Measurements from ENCODE around the gene RPS14.

The RPS14 gene

DNA sequence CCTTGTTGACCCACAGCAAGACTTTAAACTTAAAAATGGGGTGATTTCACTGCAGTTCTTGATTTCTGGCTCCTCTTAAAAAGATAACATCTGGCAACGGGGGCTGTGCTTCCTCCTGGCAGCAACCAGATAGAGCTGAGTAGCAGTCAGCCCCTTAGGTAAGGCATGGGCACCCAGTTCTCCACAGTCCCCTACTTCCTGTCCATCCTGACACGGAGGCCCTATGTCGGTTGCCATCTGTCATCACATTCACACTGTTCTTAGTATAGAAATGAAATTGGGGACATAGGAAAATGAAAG, 48.5 kb downstream of the RPS14 start:
- DNase-seq (ENCODE audit: low read depth, low spot score), result no peak

DNA sequence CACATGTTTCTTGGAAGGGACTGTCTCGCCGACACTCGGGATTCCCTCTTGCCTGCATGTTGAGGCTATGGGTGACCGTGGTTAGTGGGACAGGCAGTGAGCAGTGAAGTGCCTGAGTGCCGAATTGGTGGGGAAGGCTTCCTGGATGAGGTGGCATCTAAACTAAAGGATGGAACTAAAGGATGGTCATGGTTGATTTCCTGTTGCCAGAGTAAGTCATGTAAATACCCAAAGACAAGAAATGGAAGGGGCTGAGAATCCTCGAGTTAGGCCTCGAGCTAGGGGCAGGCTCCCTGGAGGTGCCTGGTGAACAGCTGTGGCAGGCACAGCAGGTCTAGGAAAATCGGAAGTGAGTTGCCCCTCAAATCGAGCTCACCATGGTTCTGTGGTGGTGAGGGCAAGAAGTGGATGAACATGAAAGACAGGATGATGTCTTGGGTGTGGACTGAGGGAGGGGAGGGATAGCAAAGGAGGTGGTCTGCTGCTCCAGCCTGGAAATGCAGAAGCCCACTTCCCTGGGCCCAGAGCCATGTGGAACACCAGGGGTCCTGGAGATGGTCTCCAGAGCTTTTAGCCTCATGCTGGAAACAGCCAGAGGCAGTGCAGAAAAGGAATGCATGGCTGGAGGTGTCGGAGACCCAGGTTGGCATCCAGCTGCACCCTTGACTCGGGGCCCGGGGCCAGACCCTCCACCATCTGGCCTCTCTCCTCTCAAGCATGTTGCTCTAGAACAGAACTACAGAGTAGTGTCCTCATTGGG, 49.0 kb downstream of the RPS14 start:
- no peak for DNase-seq (ENCODE audit: low read depth, low spot score)

DNA sequence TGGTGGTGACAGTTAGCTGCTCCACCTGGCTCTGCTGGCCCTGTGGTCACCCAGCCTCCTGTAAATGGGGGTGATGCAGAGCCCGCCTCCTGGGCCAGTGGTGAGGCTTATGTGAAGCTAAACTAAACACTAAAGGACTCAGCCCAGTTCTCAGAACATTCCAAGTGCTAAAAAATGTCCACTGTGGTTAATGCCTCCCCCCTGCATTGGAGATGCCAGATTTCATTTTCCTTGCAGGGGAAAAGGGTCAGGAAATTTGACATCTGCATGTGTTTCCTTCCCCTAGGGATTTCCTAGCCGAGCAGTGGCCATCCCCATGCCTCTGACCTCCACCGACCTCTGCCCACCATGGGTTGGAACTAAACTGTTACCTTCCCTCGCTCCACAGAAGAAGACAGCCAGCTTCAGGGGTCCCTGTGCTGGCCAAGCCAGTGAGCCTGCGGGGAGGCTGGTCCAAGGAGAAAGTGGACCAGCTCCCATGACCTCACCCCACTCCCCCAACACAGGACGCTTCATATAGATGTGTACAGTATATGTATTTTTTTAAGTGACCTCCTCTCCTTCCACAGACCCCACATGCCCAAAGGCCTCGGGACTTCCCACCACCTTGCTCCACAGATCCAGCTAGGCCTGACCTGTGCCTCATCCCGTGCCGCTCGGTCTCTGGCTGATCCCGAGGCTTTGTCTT, 49.9 kb downstream of the RPS14 start:
- DNase-seq (ENCODE audit: low read depth, low spot score), result no peak

DNA sequence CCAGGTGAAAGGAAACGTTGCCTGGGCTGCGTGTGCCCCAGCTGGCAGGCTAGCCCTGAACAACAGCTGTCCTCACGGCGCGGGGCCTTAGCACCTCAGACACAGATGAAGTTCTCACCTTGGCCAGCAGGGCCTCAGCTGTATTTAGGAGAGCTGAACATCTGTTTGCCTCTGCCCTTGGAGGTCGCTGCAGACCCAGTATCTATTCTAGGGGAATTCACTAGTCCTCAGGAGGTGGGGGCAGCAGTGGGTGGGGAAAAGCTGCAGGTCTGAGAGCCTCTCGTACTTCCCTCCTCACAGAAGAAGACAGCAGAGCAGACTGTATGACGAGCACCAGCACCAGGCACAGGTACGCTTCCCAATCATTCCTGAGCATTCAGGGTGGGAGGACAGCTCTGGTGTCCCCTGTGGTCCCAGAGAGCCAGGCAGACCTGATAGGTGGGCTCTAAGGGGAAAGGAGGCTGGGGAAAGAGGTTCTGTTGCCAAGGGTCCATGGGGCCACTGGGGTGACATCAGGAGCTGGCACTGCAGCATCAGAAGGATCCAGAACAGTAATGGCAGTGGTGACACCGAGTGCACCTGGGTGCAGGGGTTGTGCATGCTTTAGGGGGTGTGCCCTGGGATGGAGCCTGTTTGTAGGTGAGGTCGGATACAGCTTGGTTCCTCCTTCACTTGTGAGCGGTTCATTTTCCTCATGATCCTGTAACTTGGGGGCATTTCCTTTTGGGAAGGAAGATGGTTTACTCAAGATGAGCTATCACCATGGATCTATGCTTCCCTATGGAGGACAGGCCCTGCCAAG, 50.6 kb downstream of the RPS14 start:
- DNase-seq (ENCODE audit: low read depth, low spot score), result no peak

DNA sequence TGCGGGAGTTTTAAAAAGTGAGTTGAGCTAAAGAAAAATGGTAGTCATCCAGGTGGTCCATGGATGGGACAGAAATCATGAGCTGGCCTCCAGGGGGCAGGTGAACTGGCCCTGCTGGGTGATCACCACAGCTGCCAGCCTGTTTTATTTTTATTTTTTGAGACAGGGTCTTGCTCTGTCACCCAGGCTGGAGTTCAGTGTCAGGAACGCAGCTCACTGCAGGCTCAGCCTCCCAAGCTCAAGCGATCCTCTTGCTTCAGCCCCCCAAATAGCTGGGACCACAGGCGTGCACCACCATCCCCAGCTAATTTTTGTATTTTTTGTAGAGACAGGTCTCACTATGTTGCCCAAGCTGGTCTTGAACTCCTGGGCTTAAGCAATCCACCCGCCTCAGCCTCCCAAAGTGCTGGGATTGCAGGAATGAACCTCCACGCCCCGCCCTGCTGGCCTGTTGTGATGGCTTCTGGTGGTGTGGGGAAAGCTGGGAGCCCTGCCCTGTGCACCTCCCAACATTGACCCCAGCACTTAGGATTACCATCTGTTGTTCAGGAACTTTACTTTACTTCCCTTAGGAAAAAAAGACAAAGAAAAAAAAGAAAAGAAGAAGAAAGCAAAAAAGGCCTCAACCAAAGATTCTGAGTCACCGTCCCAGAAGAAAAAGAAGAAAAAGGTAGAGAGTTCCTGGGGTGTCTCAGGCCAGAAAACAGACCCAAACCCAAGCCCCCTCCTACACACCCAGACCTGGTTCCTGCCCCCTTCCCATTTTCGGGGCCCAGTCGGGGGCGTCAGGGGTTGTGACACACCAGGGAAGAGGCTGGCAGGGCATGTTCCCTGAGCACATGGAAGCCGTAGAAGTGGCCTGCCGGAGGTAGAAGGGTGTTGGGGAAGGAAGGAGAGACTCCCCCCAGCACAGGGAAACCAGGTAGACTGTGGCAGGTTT, 51.5 kb downstream of the RPS14 start:
- no peak for DNase-seq (ENCODE audit: low read depth, low spot score)

DNA sequence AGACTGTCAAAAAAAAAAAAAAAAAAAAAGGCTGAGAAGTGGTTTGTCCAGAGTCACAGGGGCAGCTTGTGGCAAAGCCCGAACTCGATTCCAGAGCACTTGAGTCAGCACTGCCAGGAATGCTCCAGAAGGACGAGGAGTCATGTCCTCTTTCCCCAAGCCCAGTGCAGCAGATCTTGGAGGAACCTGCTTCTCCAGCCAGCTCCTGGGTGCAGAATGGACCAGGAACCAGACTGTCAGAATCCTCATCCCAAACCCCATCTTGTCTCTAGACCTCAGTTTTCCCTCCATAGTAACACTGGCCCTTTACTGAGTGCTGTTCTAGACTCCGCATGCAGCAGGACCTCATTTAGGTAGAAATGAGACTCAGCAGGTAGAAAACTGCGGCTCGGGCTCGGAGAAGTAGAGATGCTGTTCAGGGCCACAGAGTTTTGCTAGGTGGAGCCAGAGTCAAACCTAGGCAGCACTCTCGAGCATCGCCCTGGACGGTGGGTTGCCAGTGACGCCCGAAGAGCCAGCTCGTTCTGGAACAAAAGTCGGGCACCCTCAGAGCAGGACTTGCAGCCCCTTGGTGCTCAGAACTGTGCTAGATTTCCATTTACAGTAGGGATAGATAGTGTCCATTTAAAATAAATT, 52.3 kb downstream of the RPS14 start:
- DNase-seq (ENCODE audit: low read depth, low spot score), result no peak

DNA sequence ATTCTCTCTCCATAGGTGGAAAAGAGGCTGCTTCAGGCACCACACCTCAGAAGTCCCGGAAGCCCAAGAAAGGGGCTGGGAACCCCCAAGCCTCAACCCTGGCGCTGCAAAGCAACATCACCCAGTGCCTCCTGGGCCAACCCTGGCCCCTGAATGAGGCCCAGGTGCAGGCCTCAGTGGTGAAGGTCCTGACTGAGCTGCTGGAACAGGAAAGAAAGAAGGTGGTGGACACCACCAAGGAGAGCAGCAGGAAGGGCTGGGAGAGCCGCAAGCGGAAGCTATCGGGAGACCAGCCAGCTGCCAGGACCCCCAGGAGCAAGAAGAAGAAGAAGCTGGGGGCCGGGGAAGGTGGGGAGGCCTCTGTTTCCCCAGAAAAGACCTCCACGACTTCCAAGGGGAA, 53.3 kb downstream of the RPS14 start:
- DNase-seq (ENCODE audit: low read depth, low spot score), result no peak

DNA sequence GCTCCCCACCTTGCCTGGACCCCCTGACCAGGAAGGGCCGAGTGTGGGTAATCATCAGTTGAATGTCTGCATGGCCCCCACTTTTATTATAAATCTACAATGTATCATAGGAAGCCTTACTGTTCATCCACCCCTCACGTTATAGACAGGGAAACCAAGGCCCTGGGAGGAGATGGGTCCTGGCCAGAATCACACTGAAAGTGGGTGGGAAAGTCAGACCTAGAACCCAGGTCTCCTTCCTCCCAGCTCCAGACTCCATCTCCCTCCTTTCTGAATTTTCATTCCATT, 53.9 kb downstream of the RPS14 start:
- no peak for DNase-seq (ENCODE audit: low read depth, low spot score)

DNA sequence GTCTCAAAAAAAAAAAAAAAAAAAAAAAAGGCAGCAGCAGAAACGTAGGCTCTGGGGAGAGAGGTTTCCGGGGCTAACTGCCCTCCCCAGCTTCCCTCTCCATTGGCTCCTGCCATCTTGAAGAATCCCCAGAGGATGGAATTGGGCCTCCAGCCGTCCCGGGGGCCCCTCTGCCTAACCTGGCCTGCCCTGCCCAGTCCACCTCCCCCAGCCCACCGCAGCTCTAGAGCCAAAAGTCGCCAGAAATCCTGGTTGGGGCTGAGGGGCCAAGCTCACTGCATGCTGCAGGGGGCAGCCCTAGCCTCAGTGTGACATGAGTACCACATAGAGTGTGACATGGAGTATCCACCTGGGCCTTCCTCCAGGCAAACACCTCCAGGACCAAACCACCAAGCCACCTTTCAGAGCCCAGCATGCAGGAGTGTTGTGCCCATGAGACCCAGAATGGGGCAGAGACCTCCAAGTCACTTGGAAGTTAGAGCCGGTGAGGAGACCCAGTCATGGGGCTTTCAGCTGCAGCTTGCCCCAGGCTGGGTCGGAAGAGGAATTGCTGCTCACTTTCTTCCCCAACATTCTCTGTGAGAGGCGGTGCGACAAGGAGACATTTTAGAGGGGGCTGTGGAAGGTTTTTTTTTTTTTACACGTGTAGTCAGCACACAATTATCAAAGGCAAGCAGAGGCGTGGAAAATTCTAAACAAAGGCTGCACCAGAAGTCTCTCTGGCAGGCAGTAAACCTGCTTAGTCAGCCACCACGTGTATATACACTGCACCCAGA, 54.4 kb downstream of the RPS14 start:
- no peak for DNase-seq (ENCODE audit: low read depth, low spot score)

DNA sequence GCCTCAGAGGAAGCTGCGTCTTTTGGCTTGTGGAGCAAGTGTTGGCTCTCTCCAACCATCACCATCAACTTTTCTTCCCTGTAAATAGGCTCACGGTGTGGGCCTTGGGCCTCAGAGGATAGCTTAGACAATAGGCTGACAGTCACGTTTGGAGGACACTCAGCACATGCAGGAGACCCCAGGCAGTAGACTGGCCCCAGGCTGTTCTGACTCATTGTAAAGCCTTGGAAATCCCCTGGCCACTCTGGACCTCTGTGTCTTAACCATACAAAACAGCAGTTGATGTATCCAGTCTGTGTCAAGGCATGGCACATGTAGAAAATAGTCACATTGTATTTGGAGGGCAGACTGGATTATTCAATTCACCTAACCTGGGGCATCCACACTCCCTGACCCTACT, 55.4 kb downstream of the RPS14 start:
- no peak for DNase-seq (ENCODE audit: low read depth, low spot score)

DNA sequence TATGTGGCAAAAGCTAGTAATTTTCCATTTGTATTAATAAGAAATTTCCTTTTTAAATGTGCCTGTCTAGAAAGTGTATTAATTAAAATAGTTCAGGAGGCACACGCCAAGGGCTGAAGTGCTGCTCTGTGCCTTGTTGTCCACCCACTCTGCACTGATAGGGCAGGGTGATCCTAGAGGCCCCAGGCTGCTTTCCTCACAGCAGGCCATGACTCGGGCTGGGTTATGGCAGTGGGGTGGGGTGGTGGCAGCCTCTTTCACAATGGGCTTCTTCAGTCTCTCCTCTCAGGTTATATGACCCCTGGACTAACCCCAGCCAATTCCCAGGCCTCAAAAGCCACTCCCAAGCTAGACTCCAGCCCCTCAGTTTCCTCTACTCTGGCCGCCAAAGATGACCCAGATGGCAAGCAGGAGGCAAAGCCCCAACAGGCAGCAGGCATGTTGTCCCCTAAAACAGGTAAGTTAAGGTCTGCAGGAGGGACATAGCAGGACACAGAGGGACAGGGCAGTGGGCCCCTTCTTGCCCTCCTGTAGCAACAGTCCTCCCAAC, 56.4 kb downstream of the RPS14 start:
- no peak for DNase-seq (ENCODE audit: low read depth, low spot score)

DNA sequence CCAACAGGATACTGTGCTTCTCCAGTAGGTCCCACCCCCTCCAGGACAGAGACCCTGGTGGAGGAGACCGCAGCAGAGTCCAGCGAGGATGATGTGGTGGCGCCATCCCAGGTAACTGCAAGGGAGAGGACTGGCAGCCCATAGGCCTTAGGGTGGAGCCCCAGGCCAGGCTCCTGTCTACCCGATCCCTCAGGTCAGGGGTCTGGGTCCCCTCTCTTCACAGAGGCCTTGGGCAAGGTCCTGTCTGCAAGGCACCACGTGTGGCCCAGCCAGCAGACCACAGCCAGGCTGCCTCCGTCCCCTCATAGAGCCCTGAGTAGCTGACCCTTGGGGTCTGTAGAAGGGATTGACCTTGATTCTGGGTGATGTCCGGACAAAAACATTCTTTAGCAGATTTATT, 56.9 kb downstream of the RPS14 start:
- DNase-seq (ENCODE audit: low read depth, low spot score), result no peak
